GM19324 (cell line): ENCODE data around the gene PTBP3.

Experiments
- ATAC-seq: cut with Tn5 transposase; IDR thresholded peaks from one replicate; pipeline ENCODE4 v1.9.1; 2021; ENCODE audit warnings: mild to moderate bottlenecking, moderate library complexity; ENCODE audit not compliant: unreplicated experiment, low FRiP score

The PTBP3 gene

DNA sequence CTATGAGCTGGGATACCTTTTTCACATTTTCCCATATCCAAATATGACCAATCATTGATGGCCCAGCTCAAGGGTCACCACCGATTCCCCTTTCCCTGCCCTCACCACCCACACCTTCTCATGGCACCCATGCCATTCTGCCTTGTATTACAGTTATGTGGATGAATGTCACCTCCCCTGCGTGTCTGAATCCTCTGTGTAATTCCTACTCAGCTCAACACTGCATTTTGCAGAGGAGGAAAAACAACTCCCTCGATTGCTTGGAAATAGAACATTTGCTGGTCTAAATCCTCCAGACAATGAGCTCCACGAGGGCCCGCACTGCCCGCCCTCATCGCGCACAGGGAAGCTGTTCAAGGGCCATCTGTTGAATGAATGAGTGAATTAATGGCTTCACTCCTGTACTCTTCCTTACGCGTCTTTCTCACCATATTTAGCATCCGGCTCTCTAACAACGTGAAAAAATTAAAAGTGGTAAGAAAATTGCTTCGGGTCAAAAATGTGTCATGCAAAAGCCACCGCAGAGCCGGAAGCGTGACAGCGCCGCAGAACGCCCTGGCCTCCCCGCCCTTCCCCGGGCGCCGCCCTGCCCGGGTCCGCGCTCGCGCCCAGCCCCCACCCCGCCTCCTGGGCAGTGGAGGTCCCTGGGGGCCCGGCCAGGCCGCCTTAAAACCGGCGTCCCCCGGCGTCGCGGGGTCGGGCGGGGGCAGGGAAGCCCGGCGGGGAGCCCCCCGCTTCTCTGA, 159.0 kb downstream of the PTBP3 start:
- ATAC-seq = peak; percentile 93

DNA sequence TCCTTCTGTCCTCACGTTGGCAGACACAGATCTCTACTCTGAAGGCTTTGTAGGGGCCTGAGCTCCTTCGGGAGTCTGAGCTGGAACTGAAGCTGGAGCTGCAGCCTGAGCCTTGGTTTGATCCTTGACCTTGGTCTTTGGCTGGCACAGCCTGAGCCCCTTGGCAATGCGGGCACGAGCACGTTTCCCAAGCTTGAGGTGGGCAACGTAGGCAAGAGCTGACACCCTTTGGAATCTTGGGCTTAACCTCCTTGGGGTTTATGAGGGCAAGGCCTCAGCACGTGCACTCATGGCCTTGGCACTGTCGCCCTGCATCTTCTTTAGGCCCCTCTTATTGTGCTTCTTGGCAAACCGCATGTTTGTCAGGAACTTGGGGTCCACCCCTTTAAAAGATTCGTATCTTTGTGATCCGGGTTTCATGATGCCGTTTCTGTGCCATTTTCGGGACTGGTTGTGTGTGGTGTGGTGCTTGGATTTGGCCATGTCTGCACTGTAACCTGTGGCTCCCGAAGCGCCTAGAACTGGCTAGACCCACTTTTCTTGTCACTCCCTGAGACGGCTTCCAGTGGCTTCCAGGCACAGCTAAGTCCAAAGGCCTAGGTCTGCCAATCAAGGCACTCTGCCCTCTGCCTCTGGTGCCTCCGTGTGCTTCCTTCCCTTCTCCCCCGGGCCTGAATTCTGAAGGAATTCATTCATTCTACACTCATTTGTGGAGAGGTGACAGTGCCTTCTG, 159.8 kb downstream of the PTBP3 start:
- no peak for ATAC-seq

DNA sequence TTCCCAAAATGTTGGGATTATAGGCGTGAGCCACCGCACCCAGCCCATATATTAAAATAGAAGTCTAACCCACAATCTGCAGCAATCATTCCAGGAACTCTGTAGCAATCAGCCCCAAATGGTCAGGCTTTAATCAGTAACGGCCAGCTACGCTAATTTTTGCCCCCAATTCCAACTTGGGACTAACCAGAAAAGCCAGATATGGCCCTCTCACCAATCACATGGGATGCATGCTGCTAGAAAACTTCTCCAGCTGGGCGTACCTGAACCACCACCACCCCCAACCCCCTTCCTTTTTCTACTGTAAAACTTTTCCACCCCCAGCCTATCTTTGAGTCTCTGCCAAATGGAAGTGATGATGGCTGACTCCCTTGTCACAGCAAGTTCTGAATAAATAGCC, 162.5 kb downstream of the PTBP3 start:
- no peak for ATAC-seq

- no peak for ATAC-seq
Measured at GRCh38 chr9:112170235-112170634, 163.2 kb downstream of the PTBP3 start.

DNA sequence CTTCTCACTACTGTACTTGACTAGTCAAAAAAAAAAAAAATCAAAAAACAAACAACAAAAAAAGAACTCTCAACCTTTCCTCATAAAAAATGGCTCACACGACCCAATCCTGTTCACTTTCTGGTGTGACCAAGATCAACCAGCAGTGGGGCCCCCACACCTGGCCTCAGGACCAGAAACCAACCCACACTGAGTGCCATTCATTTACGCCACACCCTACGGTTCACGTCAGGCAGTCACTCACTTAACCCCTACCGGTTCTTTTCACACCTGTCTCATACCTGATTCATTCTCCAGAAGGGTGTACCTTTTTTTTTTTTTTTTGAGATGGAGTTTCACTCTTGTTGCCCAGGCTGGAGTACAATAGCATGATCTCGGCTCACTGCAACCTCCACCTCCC, 164.1 kb downstream of the PTBP3 start:
- no peak for ATAC-seq

DNA sequence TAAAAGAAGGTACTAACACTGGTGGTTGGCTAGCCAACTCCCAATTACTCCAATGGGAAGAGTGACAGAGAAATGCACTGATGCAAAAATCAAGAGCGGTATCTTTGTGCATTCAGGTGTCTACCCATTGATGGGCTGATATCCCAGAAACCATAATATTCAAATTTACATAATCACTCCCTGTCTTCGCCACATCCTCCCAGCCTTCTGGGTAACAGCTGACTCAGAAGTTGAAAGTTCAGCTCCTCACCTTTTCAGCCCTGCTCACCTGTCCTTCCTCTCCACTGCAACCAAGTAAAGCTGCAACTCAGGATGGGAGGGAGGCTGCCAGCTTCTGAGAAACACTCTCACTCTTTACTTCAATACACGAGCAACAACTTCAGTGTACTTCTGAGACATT, 165.2 kb downstream of the PTBP3 start:
- ATAC-seq = no peak
